Stimulated activated naive B cell treated with anti-CD40 and anti-IgM and Interleukin-4, amounts not matched to agents 10 μg/mL and 1 μg/mL and 100 μg/mL, for 72 hours (primary cell): Measurements from ENCODE around the gene PLSCR5.

Experiments used
- ATAC-seq, 2 donors: fragments of 150-1000 bp; cut with Tn5 transposase; replicated peaks; 2 replicates each; pipeline ENCODE4 v1.10.0; 2021; ENCODE audit warnings: moderate library complexity in 1 of 2
- DNase-seq: peaks from one replicate; pipeline ENCODE4 v3.0.0; 2021
- H3K27ac Mint-ChIP-seq: one replicate; pipeline ENCODE4 v1.8.0; 2022; ENCODE audit warnings: mild to moderate bottlenecking, mixed read lengths
- H3K27me3 Mint-ChIP-seq, 2 donors: one replicate each; pipeline ENCODE4 v1.8.0; 2022; ENCODE audit warnings: mixed read lengths in 2 of 2
- H3K36me3 Mint-ChIP-seq, 2 donors: one replicate each; pipeline ENCODE4 v1.8.0; 2022; ENCODE audit warnings: mixed read lengths in 2 of 2, mild to moderate bottlenecking in 1 of 2
- H3K4me1 Mint-ChIP-seq, 2 donors: one replicate each; pipeline ENCODE4 v1.8.0; 2022; ENCODE audit warnings: mixed read lengths in 2 of 2, mild to moderate bottlenecking in 1 of 2
- H3K4me3 Mint-ChIP-seq, 2 donors: one replicate each; pipeline ENCODE4 v1.8.0; 2022; ENCODE audit warnings: mild to moderate bottlenecking in 2 of 2, mixed read lengths in 2 of 2, moderate library complexity in 1 of 2
- H3K9me3 Mint-ChIP-seq, 2 donors: one replicate each; pipeline ENCODE4 v1.8.0; 2022; ENCODE audit warnings: mixed read lengths in 2 of 2, mild to moderate bottlenecking in 1 of 2

PLSCR5 gene

GRCh38 chr3:146544002-146544928 lies 60.9 kb downstream of the PLSCR5 start, which contains the start of gene PLSCR1:
PLSCR1 (minus strand) TSS chr3:146544607; CDS start chr3:146536552, 8,055 bp downstream.
- Mint-ChIP-seq H3K9me3 (no peaks in the 10 kb centered on the region), H3K27me3 (no peaks in the 10 kb centered on the region), H3K4me3 (peak within 1 kb of the TSS; percentile 89 to 94), H3K4me1 (peaks cover 26 to 52% of the 10 kb centered on the region in 2 donors), H3K27ac (peak within 1 kb of the TSS; percentile 96), H3K36me3 (peaks cover 0 to under 1% of the 10 kb centered on the region in 2 donors)
- peak; percentile 86 for DNase-seq
- ATAC-seq = peak; percentile 93 to 94

- ATAC-seq (peak; percentile 4 to 17), DNase-seq (no peak)
- H3K9me3 Mint-ChIP-seq = no peaks in the 10 kb centered on the region
- H3K36me3 Mint-ChIP-seq = peaks cover 0 to 2% of the 10 kb centered on the region in 2 donors
- H3K27me3 Mint-ChIP-seq = no peaks in the 10 kb centered on the region
- H3K4me1 Mint-ChIP-seq = peaks cover 29 to 55% of the 10 kb centered on the region in 2 donors
- H3K4me3 Mint-ChIP-seq = peak overlapping the region; percentile 89 to 94
- peak overlapping the region; percentile 67 for H3K27ac Mint-ChIP-seq
Observed at GRCh38 chr3:146543461-146544001, 61.6 kb downstream of the PLSCR5 start.

GRCh38 chr3:146542978-146543377 lies 62.2 kb downstream of the PLSCR5 start:
- peaks cover 0 to 2% of the 10 kb centered on the region in 2 donors for H3K36me3 Mint-ChIP-seq
- H3K9me3 Mint-ChIP-seq = no peaks in the 10 kb centered on the region
- DNase-seq = no peak
- no peak overlapping the region for H3K27ac Mint-ChIP-seq
- peak overlapping the region; percentile 89 to 94 for H3K4me3 Mint-ChIP-seq
- H3K27me3 Mint-ChIP-seq = no peaks in the 10 kb centered on the region
- ATAC-seq = no peak
- peaks cover 29 to 55% of the 10 kb centered on the region in 2 donors for H3K4me1 Mint-ChIP-seq

- H3K9me3 Mint-ChIP-seq = peaks cover 0 to under 1% of the 10 kb centered on the region in 2 donors
- DNase-seq (no peak), ATAC-seq (no peak)
- H3K4me1 Mint-ChIP-seq = peaks cover 32 to 57% of the 10 kb centered on the region in 2 donors
- peak overlapping the region; percentile 71 for H3K27ac Mint-ChIP-seq
- H3K27me3 Mint-ChIP-seq = no peaks in the 10 kb centered on the region
- H3K36me3 Mint-ChIP-seq = peaks cover 4 to 6% of the 10 kb centered on the region in 2 donors
- peak overlapping the region in 1 of 2 donors; percentile 41 for H3K4me3 Mint-ChIP-seq
Observed at GRCh38 chr3:146542179-146542578, 63.0 kb downstream of the PLSCR5 start.

GRCh38 chr3:146540978-146541377 lies 64.2 kb downstream of the PLSCR5 start:
- no peaks in the 10 kb centered on the region for H3K27me3 Mint-ChIP-seq
- H3K9me3 Mint-ChIP-seq = peaks cover 0 to 2% of the 10 kb centered on the region in 2 donors

GRCh38 chr3:146540236-146540635 lies 64.9 kb downstream of the PLSCR5 start:
- Mint-ChIP-seq H3K36me3 (peaks cover 5 to 7% of the 10 kb centered on the region in 2 donors), H3K4me3 (no peak overlapping the region), H3K27ac (no peak overlapping the region)

More at GRCh38 chr3:146540978-146541377, 64.2 kb downstream of the PLSCR5 start:
- DNase-seq (no peak), ATAC-seq (no peak)
- Mint-ChIP-seq H3K4me1 (peaks cover 30 to 51% of the 10 kb centered on the region in 2 donors), H3K4me3 (no peak overlapping the region), H3K36me3 (peaks cover 5 to 7% of the 10 kb centered on the region in 2 donors), H3K27ac (no peak overlapping the region)

GRCh38 chr3:146539315-146539714 lies 65.8 kb downstream of the PLSCR5 start:
- no peak overlapping the region for H3K27ac Mint-ChIP-seq
- H3K4me3 Mint-ChIP-seq = no peak overlapping the region
- DNase-seq (no peak), ATAC-seq (no peak)
- no peaks in the 10 kb centered on the region for H3K27me3 Mint-ChIP-seq
- peaks cover 8 to 9% of the 10 kb centered on the region in 2 donors for H3K36me3 Mint-ChIP-seq
- H3K4me1 Mint-ChIP-seq = peaks cover 30 to 46% of the 10 kb centered on the region in 2 donors
- peaks cover 0 to 2% of the 10 kb centered on the region in 2 donors for H3K9me3 Mint-ChIP-seq

More at GRCh38 chr3:146540236-146540635, 64.9 kb downstream of the PLSCR5 start:
- ATAC-seq (no peak), DNase-seq (no peak)
- peaks cover 30 to 51% of the 10 kb centered on the region in 2 donors for H3K4me1 Mint-ChIP-seq
- H3K27me3 Mint-ChIP-seq = no peaks in the 10 kb centered on the region
- H3K9me3 Mint-ChIP-seq = peaks cover 0 to 2% of the 10 kb centered on the region in 2 donors

- Mint-ChIP-seq H3K27me3 (no peaks in the 10 kb centered on the region), H3K4me3 (no peak overlapping the region), H3K27ac (no peak overlapping the region), H3K36me3 (peaks cover 9 to 10% of the 10 kb centered on the region in 2 donors), H3K4me1 (peaks cover 21 to 30% of the 10 kb centered on the region in 2 donors), H3K9me3 (peaks cover 0 to 2% of the 10 kb centered on the region in 2 donors)
- ATAC-seq (no peak), DNase-seq (no peak)
Observed at GRCh38 chr3:146537603-146538002, 67.5 kb downstream of the PLSCR5 start.

- H3K27me3 Mint-ChIP-seq = no peaks in the 10 kb centered on the region
- no peak overlapping the region for H3K27ac Mint-ChIP-seq
- peaks cover 0 to 2% of the 10 kb centered on the region in 2 donors for H3K9me3 Mint-ChIP-seq
- no peak overlapping the region for H3K4me3 Mint-ChIP-seq
- ATAC-seq = no peak
- no peak for DNase-seq
- peaks cover 9 to 10% of the 10 kb centered on the region in 2 donors for H3K36me3 Mint-ChIP-seq
- H3K4me1 Mint-ChIP-seq = peaks cover 17 to 22% of the 10 kb centered on the region in 2 donors
Observed at GRCh38 chr3:146536681-146537080, 68.5 kb downstream of the PLSCR5 start.
